Measurements from ENCODE around the gene HMOX1.
"Not testable (repeated sequence)": the region's sequence is repeated elsewhere in the genome, so short reads cannot be mapped to it uniquely, and the experiment has no call there.

Gene HMOX1

DNA sequence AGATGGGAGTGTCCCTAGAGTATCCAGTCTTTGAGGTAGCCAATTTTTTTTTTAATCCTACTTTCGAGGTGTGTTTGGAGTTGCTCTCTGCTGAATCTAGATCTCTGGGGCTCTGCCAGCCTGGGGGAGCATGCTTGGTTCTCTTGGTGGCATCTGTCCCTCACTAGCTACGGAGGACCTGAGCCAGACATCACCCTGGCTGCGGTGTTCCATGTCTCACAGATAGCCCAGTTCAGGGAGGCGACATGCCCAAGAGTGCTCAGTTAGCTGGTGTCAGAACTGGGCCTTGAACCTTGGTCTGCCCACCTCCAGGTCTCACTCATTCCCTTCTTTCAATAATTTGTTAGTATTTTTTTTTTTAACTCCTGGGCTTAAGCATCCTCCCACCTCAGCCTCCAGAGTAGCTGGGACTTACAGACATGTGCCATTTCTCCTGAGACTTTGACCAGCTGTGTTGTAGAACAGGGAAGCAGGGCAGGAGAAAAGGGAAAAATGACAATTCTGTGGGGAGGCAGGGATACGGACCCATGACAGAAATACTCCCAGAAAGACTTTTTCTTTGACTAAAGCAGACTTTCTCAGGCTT is 621 bp downstream of the HMOX1 start:
- no peak for DNase-seq

GRCh38 chr22:35383679-35384071 is 2.8 kb downstream of the HMOX1 start:
- DNase-seq: no peak

DNA sequence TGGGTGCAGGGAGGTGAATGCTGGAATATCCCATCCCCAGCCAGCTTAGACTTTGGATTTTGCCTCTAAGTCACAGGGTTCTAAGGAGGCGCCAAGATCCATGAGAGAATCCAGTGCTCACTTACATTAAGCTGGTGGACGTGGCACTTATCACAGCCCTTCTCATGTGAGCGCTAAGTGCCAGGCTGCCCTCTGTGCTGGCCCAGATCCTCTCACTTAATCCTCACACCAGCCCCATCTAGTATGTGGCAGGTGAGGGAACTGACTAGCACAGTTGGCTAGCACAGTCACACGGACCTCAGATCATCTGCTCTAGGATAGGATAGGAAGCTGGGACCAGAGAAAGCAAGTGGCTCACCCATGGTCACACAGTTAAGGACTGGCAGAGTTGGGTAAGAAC is 3.6 kb downstream of the HMOX1 start:
- no peak for DNase-seq

GRCh38 chr22:35384975-35385588 is 4.2 kb downstream of the HMOX1 start:
- no peak for DNase-seq

DNA sequence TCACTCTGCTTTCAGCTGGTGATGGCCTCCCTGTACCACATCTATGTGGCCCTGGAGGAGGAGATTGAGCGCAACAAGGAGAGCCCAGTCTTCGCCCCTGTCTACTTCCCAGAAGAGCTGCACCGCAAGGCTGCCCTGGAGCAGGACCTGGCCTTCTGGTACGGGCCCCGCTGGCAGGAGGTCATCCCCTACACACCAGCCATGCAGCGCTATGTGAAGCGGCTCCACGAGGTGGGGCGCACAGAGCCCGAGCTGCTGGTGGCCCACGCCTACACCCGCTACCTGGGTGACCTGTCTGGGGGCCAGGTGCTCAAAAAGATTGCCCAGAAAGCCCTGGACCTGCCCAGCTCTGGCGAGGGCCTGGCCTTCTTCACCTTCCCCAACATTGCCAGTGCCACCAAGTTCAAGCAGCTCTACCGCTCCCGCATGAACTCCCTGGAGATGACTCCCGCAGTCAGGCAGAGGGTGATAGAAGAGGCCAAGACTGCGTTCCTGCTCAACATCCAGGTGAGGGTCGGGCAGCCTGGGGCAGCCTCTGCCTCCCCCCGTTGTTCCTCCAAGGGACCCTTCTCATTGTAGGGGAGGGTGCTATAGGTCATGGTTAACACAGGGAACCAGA is 5.9 kb downstream of the HMOX1 start:
- DNase-seq: no peak

DNA sequence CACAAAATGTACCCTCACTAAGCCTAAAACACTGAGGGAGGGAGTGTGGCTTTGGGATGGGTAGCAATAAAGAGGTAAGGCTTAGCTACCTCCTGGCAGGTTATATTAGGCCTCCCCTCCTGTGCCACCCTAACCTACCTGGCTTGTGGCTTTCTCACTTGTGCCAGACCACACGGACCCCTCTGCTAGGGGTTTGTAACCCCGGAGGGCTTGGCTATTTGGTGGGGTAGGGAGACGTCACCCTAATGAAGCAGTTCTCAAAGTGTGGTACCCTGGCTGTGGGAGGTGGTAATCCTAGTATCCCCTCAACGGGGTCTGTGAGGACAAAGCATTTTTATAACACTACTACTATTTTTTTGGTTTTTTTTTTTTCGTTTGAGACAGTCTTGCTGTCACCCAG is 10.0 kb downstream of the HMOX1 start:
- no peak for DNase-seq

GRCh38 chr22:35392357-35392756 is 11.5 kb downstream of the HMOX1 start:
- DNase-seq: no peak

GRCh38 chr22:35393116-35394010 is 12.5 kb downstream of the HMOX1 start:
- DNase-seq: no peak

- DNase-seq: no peak
These were observed 13.1 kb downstream of the HMOX1 start for GRCh38 chr22:35394011-35394312.

DNA sequence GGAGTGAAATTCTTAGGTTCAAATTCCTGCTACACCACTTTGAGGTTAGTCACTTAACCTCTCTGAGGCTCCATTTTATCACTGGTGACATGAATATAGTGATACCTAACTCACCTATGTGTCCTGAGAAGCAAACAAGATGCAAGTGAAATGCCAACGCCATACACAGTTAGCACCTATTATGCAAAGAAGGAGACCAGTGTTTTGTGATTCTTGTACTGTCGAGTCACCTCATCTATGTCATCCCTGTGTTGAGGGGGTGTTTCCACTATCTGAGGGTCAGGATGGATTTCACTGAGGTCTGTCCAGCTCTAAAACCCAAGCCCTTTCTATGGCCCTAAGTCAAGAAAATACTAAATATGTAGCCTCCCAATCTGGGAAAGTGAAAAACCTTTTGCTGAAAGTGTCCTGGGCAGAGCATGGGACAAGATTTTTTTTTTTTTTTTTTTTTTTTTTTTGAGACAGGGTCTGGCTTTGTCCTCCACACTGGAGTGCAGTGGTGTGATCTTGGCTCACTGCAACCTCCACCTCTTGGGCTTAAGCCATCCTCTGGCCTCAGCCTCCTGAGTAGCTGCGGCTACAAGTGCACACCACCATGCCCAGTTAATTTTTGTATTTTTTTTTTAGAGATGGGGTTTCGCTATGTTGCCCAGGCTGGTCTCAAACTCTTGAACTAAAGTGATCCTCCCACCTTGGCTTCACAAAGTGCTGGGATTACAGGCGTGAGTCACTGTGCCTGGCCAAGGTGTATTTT is 14.1 kb downstream of the HMOX1 start:
- DNase-seq: no peak

DNA sequence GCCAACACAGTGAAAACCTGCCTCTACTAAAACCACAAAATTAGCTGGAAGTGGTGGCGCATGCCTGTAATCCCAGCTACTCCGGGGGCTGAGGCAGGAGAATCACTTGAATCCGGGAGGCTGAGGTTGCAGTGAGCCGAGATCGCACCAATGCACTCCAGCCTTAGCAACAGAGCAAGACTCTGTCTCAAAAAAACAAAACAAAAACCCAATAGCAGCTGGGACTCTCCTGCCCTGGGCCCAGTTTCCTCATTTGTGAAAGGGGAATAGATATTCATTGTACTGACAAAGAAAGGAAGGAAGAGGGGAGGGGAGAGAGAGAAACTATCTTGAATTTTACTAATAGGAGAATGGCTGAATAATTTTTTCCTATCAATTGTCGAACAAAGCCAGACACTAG is 15.7 kb downstream of the HMOX1 start:
- not testable (repeated sequence) for DNase-seq

GRCh38 chr22:35397095-35397904 is 16.4 kb downstream of the HMOX1 start:
- DNase-seq: no peak

- no peak for DNase-seq
These were observed 17.7 kb downstream of the HMOX1 start for GRCh38 chr22:35398591-35398973.

DNA sequence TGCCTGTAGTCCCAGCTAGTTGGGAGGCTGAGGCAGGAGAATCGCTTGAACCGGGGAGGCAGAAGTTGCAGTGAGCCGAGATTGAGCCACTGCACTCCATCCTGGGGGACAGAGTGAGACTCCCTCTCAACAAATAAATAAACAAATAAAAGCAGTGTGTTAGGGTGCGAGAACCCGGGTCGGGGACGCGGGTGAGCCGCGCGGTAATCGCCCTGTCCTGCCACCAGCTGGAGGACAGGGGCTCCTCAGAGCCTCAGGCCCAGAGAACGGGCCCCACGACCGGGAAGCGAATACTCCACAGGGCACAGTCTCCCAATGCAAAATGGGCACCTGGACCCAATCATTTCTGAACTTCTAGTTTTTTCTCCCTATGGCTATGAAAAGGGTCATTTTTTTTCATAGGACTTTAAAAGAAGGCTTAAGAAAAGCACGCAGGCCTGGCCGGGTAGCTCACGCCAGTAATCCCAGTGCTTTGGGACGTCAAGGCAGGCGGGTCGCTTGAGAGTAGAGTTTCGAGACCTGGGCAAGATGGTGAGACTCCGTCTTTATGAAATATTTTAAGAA is 18.3 kb downstream of the HMOX1 start:
- DNase-seq: no peak

- peak; percentile 98 for DNase-seq
These were observed 19.0 kb downstream of the HMOX1 start, which contains the start of gene MCM5 for GRCh38 chr22:35399678-35400500. Gene MCM5 (plus strand): TSS chr22:35400140. CDS start chr22:35400439, 299 bp downstream.

- DNase-seq: no peak
These were observed 19.6 kb downstream of the HMOX1 start for GRCh38 chr22:35400501-35400790.

- DNase-seq: no peak
These were observed 21.0 kb downstream of the HMOX1 start for GRCh38 chr22:35401863-35402262.

GRCh38 chr22:35403356-35403755 is 22.5 kb downstream of the HMOX1 start:
- DNase-seq: no peak

- no peak for DNase-seq
These were observed 23.3 kb downstream of the HMOX1 start for GRCh38 chr22:35404176-35404575.

DNA sequence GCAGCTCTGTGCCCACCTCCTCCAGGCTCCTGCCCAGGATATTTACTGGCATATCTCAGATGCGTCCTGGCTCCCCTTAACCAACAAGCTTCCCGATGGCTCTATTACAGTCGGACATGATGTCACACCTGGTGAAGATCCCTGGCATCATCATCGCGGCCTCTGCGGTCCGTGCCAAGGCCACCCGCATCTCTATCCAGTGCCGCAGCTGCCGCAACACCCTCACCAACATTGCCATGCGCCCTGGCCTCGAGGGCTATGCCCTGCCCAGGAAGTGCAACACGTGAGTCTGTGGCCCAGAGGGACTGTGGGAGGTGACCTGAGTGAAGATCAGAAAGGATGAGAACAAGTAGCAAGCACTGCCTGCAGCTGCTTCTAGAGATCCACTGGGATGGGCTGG is 25.5 kb downstream of the HMOX1 start:
- DNase-seq: no peak

- no peak for DNase-seq
These were observed 26.5 kb downstream of the HMOX1 start for GRCh38 chr22:35407362-35407761.

Measured in left hindlimb (tissue), 1 donor.